Fibroblast of lung (primary cell): ENCODE measurements around the gene STX8. TPM values are rescaled to one million over a fixed set of nuclear protein-coding genes. Genes with fewer than 3 reads are reported as not detected.

ENCODE experiments used
- DNase-seq, 2 donors: peaks; one replicate each; pipeline versions ENCODE4 v3.0.0 to v3.0.0-alpha.2; 2010; ENCODE audit warnings: low read depth in 2 of 2
- H2AFZ ChIP-seq: 2 replicates; pipeline ENCODE4 v1.5.1; 2012; ENCODE audit warnings: low read length, control low read depth, inconsistent platforms
- H3K27ac ChIP-seq: 2 replicates; pipeline ENCODE4 v1.5.1; 2011; ENCODE audit warnings: low read length, control low read depth; ENCODE audit not compliant: insufficient read depth
- H3K27me3 ChIP-seq: 2 replicates; pipeline ENCODE4 v1.5.1; 2011; ENCODE audit warnings: mild to moderate bottlenecking, low read length; ENCODE audit not compliant: control insufficient read depth, insufficient read depth
- H3K36me3 ChIP-seq: 2 replicates; pipeline ENCODE4 v1.5.1; 2011; ENCODE audit warnings: low read length; ENCODE audit not compliant: control insufficient read depth, insufficient read depth
- H3K4me1 ChIP-seq: 2 replicates; pipeline ENCODE4 v1.5.1; 2011; ENCODE audit warnings: low read length; ENCODE audit not compliant: control insufficient read depth, insufficient read depth; ENCODE audit errors: extremely low read depth
- H3K4me2 ChIP-seq: 2 replicates; pipeline ENCODE4 v1.5.1; 2011; ENCODE audit warnings: low read length, control low read depth; ENCODE audit not compliant: insufficient read depth; ENCODE audit errors: extremely low read depth
- H3K4me3 ChIP-seq, 4 experiments: fragments of 200-600 bp in 1 of 4; sonication (generic) in 1 of 4; replicated peaks in 1 of 4; 2 replicates each; pipeline ENCODE4 v1.5.1; 2011 to 2016; ENCODE audit warnings: low read length in 4 of 4, low read depth in 3 of 4, mild to moderate bottlenecking in 3 of 4, control low read depth in 2 of 4, inconsistent platforms in 1 of 4, mixed read lengths in 1 of 4; ENCODE audit not compliant: insufficient read depth in 1 of 4; ENCODE audit errors: control extremely low read depth in 1 of 4
- H3K79me2 ChIP-seq: 2 replicates; pipeline ENCODE4 v1.5.1; 2012; ENCODE audit warnings: mild to moderate bottlenecking, low read length, inconsistent platforms; ENCODE audit not compliant: control insufficient read depth, insufficient read depth
- H3K9ac ChIP-seq: 2 replicates; pipeline ENCODE4 v1.5.1; 2011; ENCODE audit warnings: mild to moderate bottlenecking, low read length, control low read depth; ENCODE audit not compliant: insufficient read depth
- H3K9me3 ChIP-seq: 2 replicates; pipeline ENCODE4 v1.5.1; 2012; ENCODE audit warnings: low read depth, low read length; ENCODE audit not compliant: control insufficient read depth, insufficient read depth
- H4K20me1 ChIP-seq: 2 replicates; pipeline ENCODE4 v1.5.1; 2011; ENCODE audit warnings: low read length; ENCODE audit not compliant: control insufficient read depth, insufficient read depth; ENCODE audit errors: extremely low read depth
- CTCF ChIP-seq, 2 donors: IDR thresholded peaks in 1 of 2; conservative IDR thresholded peaks in 1 of 2; 1 replicate in 1 of 2; 2 replicates in 1 of 2; pipeline ENCODE4 v1.5.1; 2011 to 2012; ENCODE audit warnings: low read length in 2 of 2, control low read depth in 1 of 2, inconsistent platforms in 1 of 2, low read depth in 1 of 2, mild to moderate bottlenecking in 1 of 2
- EZH2 ChIP-seq: IDR thresholded peaks from 2 replicates; pipeline ENCODE4 v1.5.1; 2012; ENCODE audit warnings: low read length, control low read depth, mild to moderate bottlenecking; ENCODE audit errors: missing control alignments
- polyA plus RNA-seq, 2 donors: library from polyadenylated mRNA; depleted of rRNA in 1 of 2; stranded (reverse) in 1 of 2; unstranded in 1 of 2; fragments of >200 nt; gene quantifications; 2 replicates each; pipeline ENCODE4 v1.2.1, GENCODE V29; 2011 to 2012; ENCODE audit warnings: missing spikeins in 1 of 2
- total RNA-seq: library from RNA; depleted of rRNA; stranded (reverse); fragments of >200 nt; gene quantifications from 2 replicates; pipeline ENCODE4 v1.2.1, GENCODE V29; 2014

STX8 gene
- total and polyA plus RNA-seq, 2 donors (not counting 1 experiment from before 2014, with no cell fraction given), result 84.7 to 128 TPM

GRCh38 chr17:9336817-9337216, 238.8 kb downstream of the STX8 start:
- H3K79me2 ChIP-seq, result no peaks in the 10 kb centered on the region
- no peak overlapping the region for H3K4me3 ChIP-seq
- H3K36me3 ChIP-seq, result no peaks in the 10 kb centered on the region
- no peak overlapping the region for H3K27ac ChIP-seq
- H3K4me1 ChIP-seq, result no peaks in the 10 kb centered on the region
- no peaks in the 10 kb centered on the region for H3K27me3 ChIP-seq
- H2AFZ ChIP-seq, result no peak overlapping the region
- DNase-seq, result no peak
- no peaks in the 10 kb centered on the region for H3K9me3 ChIP-seq
- no peak overlapping the region for H3K9ac ChIP-seq
- H3K4me2 ChIP-seq, result no peak overlapping the region
- no peaks in the 10 kb centered on the region for H4K20me1 ChIP-seq
- TF ChIP-seq EZH2, result no peak
- TF ChIP-seq CTCF (conservative IDR thresholded peaks at IDR 0.05 in 1 of 2, IDR thresholded peaks at IDR 0.05 in 1 of 2; ENCODE audit: low read depth in 1 of 2, low read length in 2 of 2), result no peak

DNA sequence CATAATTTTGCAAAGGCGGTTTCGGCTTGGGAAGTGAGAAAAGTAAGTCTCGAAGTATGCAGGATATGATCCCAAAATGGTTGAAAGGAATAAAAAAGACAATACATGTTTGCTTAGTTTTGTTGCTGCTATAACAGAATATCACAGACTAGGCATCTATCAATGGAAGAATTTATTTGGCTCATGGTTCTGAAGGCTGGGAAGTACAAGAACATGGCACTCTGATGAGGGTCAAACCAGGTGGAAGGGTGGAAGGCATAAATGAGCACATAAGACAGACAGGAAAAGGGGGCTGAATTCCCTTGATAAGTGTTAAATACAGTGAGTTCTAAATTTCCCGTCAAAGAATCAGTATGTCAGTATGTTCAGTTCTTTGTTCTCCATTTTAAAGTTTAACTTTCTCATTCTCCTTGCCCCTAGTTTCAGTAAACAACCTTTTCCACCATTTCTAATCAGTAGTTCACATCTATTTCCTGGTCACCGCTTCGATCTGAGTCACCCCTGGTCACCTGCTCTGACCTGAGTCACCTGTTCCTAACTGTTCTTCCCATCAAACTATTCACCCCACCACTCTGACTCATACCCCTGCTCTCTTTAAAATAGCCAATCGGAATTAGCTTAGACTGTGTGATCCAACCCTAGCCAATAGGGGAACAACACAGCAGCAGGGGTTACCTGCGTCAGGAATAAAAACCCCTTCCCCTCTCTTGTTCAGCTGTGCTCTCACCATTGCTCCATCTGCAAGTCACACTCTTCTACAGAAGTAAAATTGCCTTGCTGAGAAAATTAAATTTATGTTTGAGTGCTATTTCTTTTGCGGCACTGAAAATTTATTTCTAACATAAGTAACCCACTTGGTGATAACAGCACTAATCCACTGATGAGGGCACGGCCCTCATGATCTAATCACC, 240.8 kb downstream of the STX8 start:
- H3K79me2 ChIP-seq, result no peaks in the 10 kb centered on the region
- no peak overlapping the region for H3K27ac ChIP-seq
- TF ChIP-seq EZH2 (no peak), CTCF (conservative IDR thresholded peaks at IDR 0.05 in 1 of 2, IDR thresholded peaks at IDR 0.05 in 1 of 2; ENCODE audit: low read depth in 1 of 2, low read length in 2 of 2) (no peak)
- DNase-seq, result no peak
- no peak overlapping the region for H3K4me3 ChIP-seq
- H4K20me1 ChIP-seq, result no peaks in the 10 kb centered on the region
- no peak overlapping the region for H2AFZ ChIP-seq
- H3K4me1 ChIP-seq, result no peaks in the 10 kb centered on the region
- no peaks in the 10 kb centered on the region for H3K36me3 ChIP-seq
- H3K4me2 ChIP-seq, result no peak overlapping the region
- no peaks in the 10 kb centered on the region for H3K9me3 ChIP-seq
- no peaks in the 10 kb centered on the region for H3K27me3 ChIP-seq
- no peak overlapping the region for H3K9ac ChIP-seq

DNA sequence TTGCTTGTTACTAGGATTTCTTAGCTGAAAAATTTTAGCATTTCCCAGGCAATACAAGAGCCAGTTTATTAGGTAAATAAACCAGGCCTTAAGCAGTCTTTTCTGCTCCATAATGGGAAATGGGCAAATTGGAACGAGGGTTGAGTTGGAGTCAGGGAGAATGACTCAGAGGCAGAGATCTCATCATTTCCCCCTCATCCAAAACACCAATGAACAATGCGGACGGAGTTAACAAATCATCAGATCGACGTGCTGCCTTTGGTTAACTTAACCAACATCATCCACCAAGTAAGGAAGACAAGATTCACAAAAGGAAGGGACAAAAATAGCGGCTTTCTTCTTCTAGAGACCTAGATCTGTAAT, 243.5 kb downstream of the STX8 start:
- Histone ChIP-seq H3K4me2 (no peak overlapping the region), H2AFZ (no peak overlapping the region), H3K9ac (no peak overlapping the region), H4K20me1 (no peaks in the 10 kb centered on the region), H3K79me2 (no peaks in the 10 kb centered on the region), H3K27me3 (no peaks in the 10 kb centered on the region), H3K36me3 (no peaks in the 10 kb centered on the region), H3K4me1 (no peaks in the 10 kb centered on the region), H3K9me3 (no peaks in the 10 kb centered on the region), H3K27ac (no peak overlapping the region), H3K4me3 (no peak overlapping the region)
- TF ChIP-seq CTCF (conservative IDR thresholded peaks at IDR 0.05 in 1 of 2, IDR thresholded peaks at IDR 0.05 in 1 of 2; ENCODE audit: low read depth in 1 of 2, low read length in 2 of 2) (no peak), EZH2 (no peak)
- peak in 1 of 2 donors; percentile 78 for DNase-seq
